Renal cortex interstitium (tissue), 11 donors: Measurements from ENCODE around the gene HERC6. TPM values are rescaled to one million over a fixed set of nuclear protein-coding genes. Genes with fewer than 3 reads are reported as not detected.
"Not testable (repeated sequence)": the region's sequence is repeated elsewhere in the genome, so short reads cannot be mapped to it uniquely, and the experiment has no call there.

Source experiments
- DNase-seq, 11 donors: peaks; one replicate each; pipeline ENCODE4 v3.0.0-alpha.2; 2013; ENCODE audit warnings: low read depth in 9 of 11, low spot score in 4 of 11; ENCODE audit errors: extremely low read depth in 1 of 11
- polyA plus RNA-seq, 3 donors: library from polyadenylated mRNA; unstranded; fragments of 120-200 nt; gene quantifications; one replicate each; pipeline ENCODE4 v1.2.1, GENCODE V29; 2013; ENCODE audit not compliant: insufficient read length in 3 of 3

Gene HERC6
- polyA plus RNA-seq, 3 donors, result 7.4 to 12.8 (median 9.3) TPM

- no peak for DNase-seq
Measured at GRCh38 chr4:88439161-88439760, 60.6 kb downstream of the HERC6 start.

GRCh38 chr4:88440146-88440545, 61.5 kb downstream of the HERC6 start:
- no peak for DNase-seq

- DNase-seq, result no peak
Measured at GRCh38 chr4:88441696-88442095, 63.0 kb downstream of the HERC6 start.

- DNase-seq, result no peak
Measured at GRCh38 chr4:88442689-88443191, 64.1 kb downstream of the HERC6 start.

- no peak for DNase-seq
Measured at GRCh38 chr4:88443486-88443885, 64.8 kb downstream of the HERC6 start.

- DNase-seq, result no peak
Measured at GRCh38 chr4:88445252-88445651, 66.6 kb downstream of the HERC6 start.

- DNase-seq, result no peak
Measured at GRCh38 chr4:88446124-88446523, 67.5 kb downstream of the HERC6 start.

GRCh38 chr4:88447371-88448095, 68.9 kb downstream of the HERC6 start:
- DNase-seq, result no peak

GRCh38 chr4:88448211-88448765, 69.6 kb downstream of the HERC6 start:
- not testable (repeated sequence) for DNase-seq

- DNase-seq, result no peak
Measured at GRCh38 chr4:88448889-88449288, 70.2 kb downstream of the HERC6 start.

- DNase-seq, result no peak
Measured at GRCh38 chr4:88449290-88449689, 70.6 kb downstream of the HERC6 start.

GRCh38 chr4:88451205-88451604, 72.6 kb downstream of the HERC6 start:
- no peak for DNase-seq

- no peak for DNase-seq
Measured at GRCh38 chr4:88452912-88453311, 74.3 kb downstream of the HERC6 start.

GRCh38 chr4:88456670-88457306, 78.1 kb downstream of the HERC6 start, which contains the start of gene HERC5:
Gene HERC5 (plus strand): TSS chr4:88457119. CDS start chr4:88457270, 151 bp downstream.
- peak; percentile 85 to 93 (median 89) for DNase-seq

GRCh38 chr4:88457307-88458103, 78.9 kb downstream of the HERC6 start:
- DNase-seq, result peak in 6 of 11 donors; percentile 12 to 46 (median 28)

- no peak for DNase-seq
Measured at GRCh38 chr4:88458104-88458740, 79.6 kb downstream of the HERC6 start.

GRCh38 chr4:88465653-88466192, 87.1 kb downstream of the HERC6 start:
- no peak for DNase-seq

GRCh38 chr4:88467392-88467791, 88.7 kb downstream of the HERC6 start:
- DNase-seq, result no peak
